Heart left ventricle (tissue), 16 donors: ENCODE measurements around the gene MRAP. TPM values are rescaled to one million over a fixed set of nuclear protein-coding genes. Genes with fewer than 3 reads are reported as not detected.

Experiments
- ATAC-seq, 4 donors: fragments of 200-7000 bp; cut with Tn5 transposase; one replicate each; pipeline ENCODE4 v1.9.1; 2020 to 2022; ENCODE audit warnings: moderate library complexity in 4 of 4, mild to moderate bottlenecking in 3 of 4, moderate number of reproducible peaks in 1 of 4
- DNase-seq, 5 donors: peaks; one replicate each; pipeline ENCODE4 v3.0.0-alpha.2; 2020
- H3K27ac ChIP-seq, 12 donors: fragments of 200-600 bp; sonication (generic) in 4 of 12; one replicate each; pipeline versions ENCODE4 v1.5.0 to v1.8.0; 2016 to 2022; ENCODE audit warnings: mild to moderate bottlenecking in 2 of 12
- H3K27me3 ChIP-seq, 9 donors: fragments of 200-600 bp; sonication (generic) in 2 of 9; one replicate each; pipeline versions ENCODE4 v1.5.1 to v1.8.0; 2016 to 2022; ENCODE audit warnings: mild to moderate bottlenecking in 3 of 9
- H3K36me3 ChIP-seq, 9 donors: fragments of 200-600 bp; sonication (generic) in 2 of 9; one replicate each; pipeline versions ENCODE4 v1.5.0 to v1.8.0; 2018 to 2022; ENCODE audit warnings: mild to moderate bottlenecking in 2 of 9
- H3K4me1 ChIP-seq, 12 donors: fragments of 200-600 bp; sonication (generic) in 4 of 12; one replicate each; pipeline versions ENCODE4 v1.5.0 to v1.8.0; 2016 to 2022; ENCODE audit warnings: mild to moderate bottlenecking in 3 of 12
- H3K4me3 ChIP-seq, 12 donors: fragments of 200-600 bp; sonication (generic) in 4 of 12; one replicate each; pipeline versions ENCODE4 v1.5.0 to v1.8.0; 2017 to 2022; ENCODE audit warnings: mild to moderate bottlenecking in 9 of 12, moderate library complexity in 4 of 12
- H3K9me3 ChIP-seq, 12 donors: fragments of 200-600 bp; sonication (generic) in 4 of 12; one replicate each; pipeline versions ENCODE4 v1.5.0 to v1.8.0; 2016 to 2022; ENCODE audit warnings: mild to moderate bottlenecking in 1 of 12
- CTCF ChIP-seq, 12 donors: fragments of 200-600 bp; sonication (generic) in 4 of 12; IDR thresholded peaks; one replicate each; pipeline versions ENCODE4 v1.5.0 to v1.8.0; 2018 to 2022; ENCODE audit warnings: antibody characterized with exemption in 12 of 12, mild to moderate bottlenecking in 5 of 12
- POLR2A ChIP-seq, 2 donors: fragments of 450-650 bp; IDR thresholded peaks; one replicate each; pipeline ENCODE4 v1.6.1; 2017; ENCODE audit warnings: antibody characterized with exemption in 2 of 2, mild to moderate bottlenecking in 2 of 2, moderate library complexity in 2 of 2
- WGBS, 4 donors: extraction: QIAGEN DNeasy Blood & Tissue Kit in 2 of 4; methylation state at CpG; one replicate each; pipeline versions ENCODE4 v1.1.5 to v1.1.7; 2013 to 2018; 5-methylcytosine and 5-hydroxymethylcytosine counted together
- intact Hi-C, 10 donors: fragments of 100-400 bp; cut with DNase I; formaldehyde crosslinking; loops; one replicate each; pipeline versions ENCODE4 v1.11.1 to v1.14.2; 2022
- polyA plus RNA-seq, 2 donors: library from polyadenylated mRNA; stranded (reverse); fragments of 200-250 nt; gene quantifications; one replicate each; pipeline ENCODE4 v1.2.3, GENCODE V29; 2013
- total RNA-seq, 9 donors: library from RNA; depleted of rRNA in 2 of 9; stranded (reverse); fragments of >200 nt in 2 of 9; fragmentation: NEBNext Ultra II Directional in 3 of 9; extraction: Animal tissue kit (Norgen Biotek cat#: 25700) in 3 of 9; gene quantifications; one replicate each; pipeline versions ENCODE4 v1.1.0 to v1.2.4, GENCODE V29; 2016 to 2023
- donor health status: ischemic (EF 13 %, LVEDD 7.1; RV severe dilation, severe dysfunction).
- donor health status: healthy with polysubstance abuse.
- donor health status: DM: no; HTN: yes; CAD: no.
- donor health status: DM: no; HTN: no; CAD: no.
- donor health status: ischemic (EF 25% LVEDD 6.9; RV normal size, moderate dysfunction).
- donor health status: ischemic (EF 25% LVEDD 5.7; RV mildly dilated, moderate dysfunction).
- donor health status: healthy.
- donor health status: DM: yes; HTN: yes; CAD: no.
- donor health status: ischemic (EF 35%, LVEDD 5.7; RV mildly dilated, moderate dysfunction).
- donor health status: nonischemic (EF 11% LVEDD 7.7; RV severe dilation, severe dysfunction).
- donor health status: DM: yes; HTN: yes; CAD: no.
- donor health status: PGD.
- donor health status: ischemic (EF 29% LVEDD 5.4; RV normal size, mild dysfunction).
- donor health status: nonischemic (EF 23%, LVEDD 6.1; RV moderate dilation, normal function).

Gene MRAP
- total and polyA plus RNA-seq, 11 donors = 0.57 to 6.5 (median 1.5) TPM; not detected in 5

DNA sequence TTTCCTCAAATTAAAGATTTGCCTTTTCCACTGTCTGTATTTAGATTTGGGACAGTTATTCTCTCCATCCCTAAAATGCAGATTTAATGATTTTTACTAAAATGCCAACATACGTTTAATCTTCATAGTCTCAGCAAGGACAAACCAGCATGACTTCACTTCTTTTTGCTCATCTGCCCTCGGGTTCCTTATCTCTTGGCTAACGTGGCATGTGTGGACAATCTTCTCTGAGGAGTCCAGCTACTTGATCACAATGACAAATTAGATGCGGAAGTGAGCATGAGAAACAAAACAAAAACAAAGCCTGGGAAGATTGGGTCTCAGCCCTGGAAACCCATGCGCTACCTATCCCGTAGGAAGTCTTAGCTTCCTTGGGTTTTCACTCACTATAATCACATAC lies 1.0 kb downstream of the MRAP start:
- WGBS, 4 donors = 78 to 86% (median 81%) methylated on average over 6 of the region's 6 CpGs

GRCh38 chr21:32300117-32300681 lies 1.5 kb downstream of the MRAP start:
- Histone ChIP-seq H3K36me3 (no peaks in the 10 kb centered on the region), H3K4me1 (no peaks in the 10 kb centered on the region), H3K27ac (no peak overlapping the region), H3K4me3 (no peak overlapping the region), H3K9me3 (no peaks in the 10 kb centered on the region), H3K27me3 (no peaks in the 10 kb centered on the region)
- TF ChIP-seq POLR2A (IDR thresholded peaks at IDR 0.05) (no peak), CTCF (IDR thresholded peaks at IDR 0.05) (no peak)
- intact Hi-C loops = no loop called here
- WGBS, 4 donors = 91 to 97% (median 95%) methylated on average over 41 of the region's 41 CpGs
- DNase-seq = no peak
- no peak for ATAC-seq

More for the DNA sequence above, 1.0 kb downstream of the MRAP start:
- TF ChIP-seq POLR2A (IDR thresholded peaks at IDR 0.05) (no peak), CTCF (IDR thresholded peaks at IDR 0.05) (no peak)
- ATAC-seq (no peak), DNase-seq (no peak)
- Histone ChIP-seq H3K27me3 (no peaks in the 10 kb centered on the region), H3K4me3 (no peak overlapping the region), H3K9me3 (no peaks in the 10 kb centered on the region), H3K4me1 (no peaks in the 10 kb centered on the region), H3K27ac (no peak overlapping the region), H3K36me3 (no peaks in the 10 kb centered on the region)
- intact Hi-C loops = no loop called here

- no peak for TF ChIP-seq CTCF (IDR thresholded peaks at IDR 0.05)
- TF ChIP-seq POLR2A (IDR thresholded peaks at IDR 0.05) = no peak
- intact Hi-C loops = no loop called here
- H3K4me3 ChIP-seq = no peak overlapping the region
- H3K9me3 ChIP-seq = no peaks in the 10 kb centered on the region
- no peak for ATAC-seq
- H3K27me3 ChIP-seq = no peaks in the 10 kb centered on the region
- no peaks in the 10 kb centered on the region for H3K36me3 ChIP-seq
- H3K27ac ChIP-seq = no peak overlapping the region
- no peak for DNase-seq
- H3K4me1 ChIP-seq = peaks cover 0 to 5% (median 0%) of the 10 kb centered on the region in 12 donors
- WGBS, 4 donors = 85 to 93% (median 89%) methylated on average over 2 of the region's 2 CpGs
Observed at GRCh38 chr21:32301596-32301995, 2.9 kb downstream of the MRAP start.

- no peaks in the 10 kb centered on the region for H3K36me3 ChIP-seq
- intact Hi-C loops = no loop called here
- ATAC-seq (no peak), DNase-seq (no peak)
- no peak overlapping the region for H3K4me3 ChIP-seq
- peaks cover 0 to 5% (median 0%) of the 10 kb centered on the region in 12 donors for H3K4me1 ChIP-seq
- TF ChIP-seq POLR2A (IDR thresholded peaks at IDR 0.05) (no peak), CTCF (IDR thresholded peaks at IDR 0.05) (no peak)
- H3K27me3 ChIP-seq = no peaks in the 10 kb centered on the region
- 91 to 97% (median 95%) methylated on average over 6 of the region's 6 CpGs for WGBS, 4 donors
- no peaks in the 10 kb centered on the region for H3K9me3 ChIP-seq
- no peak overlapping the region for H3K27ac ChIP-seq
Observed at GRCh38 chr21:32302560-32302959, 3.9 kb downstream of the MRAP start.
